Uterus (tissue), 2 donors: ENCODE measurements around the gene NELFB.

Experiments used
- CTCF ChIP-seq, 4 experiments: fragments of 200-600 bp in 2 of 4; fragments of 450-650 bp in 2 of 4; sonication (generic) in 2 of 4; IDR thresholded peaks; one replicate each; pipeline ENCODE4 v1.5.1; 2016 to 2019; ENCODE audit warnings: antibody characterized with exemption in 4 of 4, mild to moderate bottlenecking in 2 of 4, moderate library complexity in 1 of 4
- POLR2A ChIP-seq, 2 donors: fragments of 450-650 bp; IDR thresholded peaks; one replicate each; pipeline ENCODE4 v1.6.1; 2016; ENCODE audit warnings: antibody characterized with exemption in 2 of 2, mild to moderate bottlenecking in 1 of 2, moderate library complexity in 1 of 2

- TF ChIP-seq POLR2A (IDR thresholded peaks at IDR 0.05) (no peak), CTCF (IDR thresholded peaks at IDR 0.05) (peak in 3 of 4 experiments; percentile 64 to 85 (median 77))
These were observed 40.2 kb downstream of the NELFB start for GRCh38 chr9:137295238-137295811.
